NCI-H510A (cell line): Measurements from ENCODE around the gene TTR.

Experiments used
- DNase-seq: peaks from one replicate; lab custom pipeline; 2025; lab: John Stamatoyannopoulos, UW

The TTR gene

DNA sequence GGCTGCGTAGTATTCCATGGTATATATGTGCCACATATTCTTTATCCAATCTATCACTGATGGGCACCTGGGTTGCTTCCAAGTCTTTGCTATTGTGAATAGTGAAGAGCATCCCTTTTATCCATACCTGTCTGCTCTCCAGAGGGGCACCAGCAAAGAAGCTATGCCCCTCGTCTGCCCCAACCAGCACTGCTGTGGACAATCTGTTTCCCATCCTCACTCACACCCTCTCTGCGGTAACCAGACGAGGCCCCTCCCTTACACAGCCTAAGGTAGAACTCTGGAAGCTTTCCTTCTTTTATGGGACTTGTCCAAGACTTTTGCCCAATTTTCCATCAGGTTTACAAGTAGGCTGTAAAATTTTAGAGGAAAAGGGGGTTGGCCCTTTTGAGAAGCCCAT is 24.9 kb downstream of the TTR start:
- DNase-seq = no peak

DNA sequence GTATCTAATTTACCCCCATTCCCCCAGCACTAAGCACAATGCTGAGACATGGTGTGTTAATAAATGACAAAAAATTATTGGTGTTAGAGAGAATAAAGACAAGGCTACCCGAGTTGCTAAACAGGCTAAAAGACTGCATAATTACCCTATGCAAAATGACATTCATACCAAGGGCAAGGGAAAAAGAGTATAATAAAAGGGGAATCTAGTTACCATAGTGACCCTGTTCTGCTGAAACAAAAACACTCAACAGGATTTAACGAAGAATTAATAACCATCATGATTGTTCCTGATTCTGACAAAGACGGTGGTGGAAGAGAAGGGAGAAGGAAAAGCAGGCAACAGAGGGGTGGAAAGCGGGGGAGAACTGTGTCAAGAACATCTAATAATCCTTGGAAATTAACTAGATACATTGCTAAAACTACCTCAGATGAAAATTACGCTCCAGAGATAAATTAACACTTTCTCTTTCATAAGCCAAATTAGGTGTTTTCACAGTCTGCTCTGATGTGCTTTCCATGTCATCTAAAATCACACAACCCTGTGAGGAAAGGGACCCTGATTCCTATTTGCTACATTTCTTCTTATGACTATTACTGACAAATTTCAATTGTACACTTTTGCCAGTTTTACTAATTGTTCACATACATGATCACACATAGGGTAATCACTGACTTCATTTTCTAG is 25.5 kb downstream of the TTR start:
- no peak for DNase-seq

DNA sequence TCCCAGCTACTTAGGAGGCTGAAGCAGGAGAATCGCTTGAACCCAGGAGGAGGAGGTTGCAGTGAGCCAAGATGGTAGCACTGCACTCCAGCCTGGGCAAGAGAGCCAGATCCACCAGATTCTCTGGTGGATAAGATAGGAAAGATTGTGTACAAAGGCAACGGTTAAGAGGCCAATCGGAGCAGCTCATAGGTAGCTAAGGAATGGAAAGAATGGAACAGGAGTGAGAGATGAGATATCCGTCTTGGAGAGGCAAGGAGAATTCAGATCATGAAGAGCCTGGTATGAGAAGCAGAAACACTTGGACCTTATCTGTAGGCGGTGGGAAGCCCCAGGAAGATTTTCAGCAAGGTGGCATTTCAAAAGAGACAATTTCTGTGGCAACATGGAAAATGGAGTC is 27.1 kb downstream of the TTR start:
- no peak for DNase-seq

- no peak for DNase-seq
Observed at GRCh38 chr18:31619291-31619690, 27.6 kb downstream of the TTR start.

- no peak for DNase-seq
Observed at GRCh38 chr18:31624892-31625640, 33.4 kb downstream of the TTR start.

- DNase-seq = no peak
Observed at GRCh38 chr18:31626409-31626808, 34.7 kb downstream of the TTR start.

- no peak for DNase-seq
Observed at GRCh38 chr18:31630549-31630948, 38.9 kb downstream of the TTR start.

DNA sequence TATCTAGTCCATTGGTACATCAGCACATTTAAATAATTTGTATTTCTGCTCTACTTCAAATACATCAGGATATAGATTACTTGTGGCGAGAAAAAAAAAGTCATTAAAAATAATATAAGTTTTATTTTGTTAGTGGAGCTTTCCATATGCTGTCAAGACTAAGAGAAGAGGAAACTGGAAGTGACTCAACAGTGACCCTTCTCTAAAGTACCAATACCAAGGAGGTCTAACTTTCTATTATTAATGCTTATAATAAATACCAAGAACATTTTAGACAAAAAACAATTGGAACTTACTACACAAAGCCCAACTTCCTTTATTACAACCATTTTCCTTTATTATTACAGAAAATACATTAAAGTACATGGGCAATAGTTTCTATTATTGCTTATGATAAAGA is 39.8 kb downstream of the TTR start:
- DNase-seq = no peak

DNA sequence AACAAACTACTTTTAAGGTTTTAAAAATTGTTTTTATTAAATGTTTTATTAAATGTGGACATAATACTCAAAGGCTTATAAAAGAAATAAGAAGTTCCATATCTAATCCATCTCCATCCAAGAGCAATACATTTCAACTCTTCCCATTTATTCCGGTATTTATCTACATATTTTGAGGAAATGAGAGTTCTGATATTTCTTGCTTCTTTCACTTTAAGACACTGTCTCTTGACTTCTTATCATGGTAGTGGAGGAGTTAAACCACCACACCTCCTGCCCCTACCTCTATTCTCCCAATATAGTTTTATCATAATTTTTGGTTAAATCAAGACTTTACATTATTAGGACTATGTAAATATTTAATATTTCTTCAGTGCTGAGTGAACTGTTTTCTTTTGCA is 40.7 kb downstream of the TTR start:
- DNase-seq = no peak

DNA sequence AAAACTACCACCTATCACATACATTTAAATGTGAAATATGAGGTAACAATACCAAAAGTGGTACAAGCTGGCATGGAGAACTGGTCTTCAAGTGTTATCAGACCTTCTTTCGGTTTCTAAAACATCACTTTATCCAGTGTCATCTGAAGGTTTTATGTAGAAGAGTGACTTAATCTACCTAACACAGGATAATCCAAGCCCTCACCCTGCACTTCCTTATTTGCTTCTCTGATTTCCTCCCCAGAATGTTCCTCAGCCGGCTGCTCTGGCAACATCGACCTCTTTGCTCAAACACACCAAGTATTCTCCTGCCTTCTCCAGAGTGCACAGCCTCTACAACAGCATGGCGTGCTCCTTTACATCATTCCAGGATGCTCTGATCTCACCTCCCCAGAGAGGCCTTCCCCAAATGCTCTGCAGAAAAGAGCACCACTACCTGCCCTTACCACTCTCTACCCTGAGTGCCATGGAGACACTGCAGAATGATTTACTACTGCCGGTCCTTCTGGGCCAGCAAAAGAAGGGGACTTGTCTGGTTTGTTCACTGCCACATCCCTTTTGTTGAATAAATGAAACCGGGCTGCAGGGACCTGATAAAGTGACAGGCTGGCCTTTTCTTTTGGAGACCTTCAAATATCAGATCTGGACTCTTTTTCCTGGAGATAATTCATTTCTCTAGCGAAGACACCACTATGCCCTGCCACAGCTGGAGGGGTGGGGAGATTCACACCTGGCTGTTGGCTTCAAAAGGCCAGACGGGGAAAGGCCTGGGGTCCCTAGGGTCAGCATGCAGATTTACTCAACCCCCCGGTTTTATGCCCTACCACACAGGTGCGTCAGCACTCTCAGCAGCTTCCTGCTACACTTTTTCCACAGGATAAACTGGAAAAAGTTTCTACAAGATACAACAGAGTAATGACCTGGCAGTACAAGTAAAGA is 42.0 kb downstream of the TTR start:
- no peak for DNase-seq

DNA sequence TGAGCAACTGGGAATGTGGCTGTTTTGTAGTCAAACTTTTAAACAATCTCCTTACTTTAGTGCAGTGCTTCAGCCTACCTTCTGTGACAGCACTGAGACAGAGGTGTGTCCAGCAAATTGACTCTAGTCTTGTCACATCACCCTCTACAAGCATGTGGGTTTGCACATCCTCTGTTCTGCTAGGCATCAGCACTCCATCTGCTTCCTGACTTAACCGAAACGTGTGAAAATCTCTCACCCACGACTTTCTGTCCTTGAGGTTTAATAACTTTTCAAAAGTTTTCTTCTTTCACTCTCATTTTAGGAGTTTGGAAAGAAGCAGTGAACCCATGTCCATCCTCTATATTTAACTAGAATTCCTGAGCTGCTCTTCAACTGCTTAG is 42.6 kb downstream of the TTR start:
- DNase-seq = no peak

- no peak for DNase-seq
Observed at GRCh38 chr18:31636387-31636786, 44.7 kb downstream of the TTR start.

- DNase-seq = no peak
Observed at GRCh38 chr18:31637445-31637844, 45.8 kb downstream of the TTR start.

DNA sequence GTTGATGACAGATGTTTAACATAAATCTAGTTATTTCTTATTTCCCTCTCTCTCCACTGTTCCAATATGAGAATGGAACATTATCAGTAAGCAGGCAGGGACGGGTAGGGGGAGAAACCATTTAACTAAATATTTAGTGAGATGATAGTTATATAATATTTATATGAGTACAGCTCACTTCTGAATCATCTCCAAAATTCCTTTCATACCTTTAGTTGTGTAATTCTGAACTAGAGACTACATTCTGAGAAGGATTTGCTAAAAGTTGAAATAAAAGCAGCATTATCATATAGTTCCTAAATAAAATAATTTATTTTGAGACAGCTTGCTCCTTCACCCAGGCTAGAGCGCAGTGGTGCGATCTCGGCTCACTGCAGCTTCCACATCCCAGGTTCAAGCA is 51.3 kb downstream of the TTR start:
- DNase-seq = no peak

GRCh38 chr18:31645411-31645810 is 53.7 kb downstream of the TTR start:
- no peak for DNase-seq

DNA sequence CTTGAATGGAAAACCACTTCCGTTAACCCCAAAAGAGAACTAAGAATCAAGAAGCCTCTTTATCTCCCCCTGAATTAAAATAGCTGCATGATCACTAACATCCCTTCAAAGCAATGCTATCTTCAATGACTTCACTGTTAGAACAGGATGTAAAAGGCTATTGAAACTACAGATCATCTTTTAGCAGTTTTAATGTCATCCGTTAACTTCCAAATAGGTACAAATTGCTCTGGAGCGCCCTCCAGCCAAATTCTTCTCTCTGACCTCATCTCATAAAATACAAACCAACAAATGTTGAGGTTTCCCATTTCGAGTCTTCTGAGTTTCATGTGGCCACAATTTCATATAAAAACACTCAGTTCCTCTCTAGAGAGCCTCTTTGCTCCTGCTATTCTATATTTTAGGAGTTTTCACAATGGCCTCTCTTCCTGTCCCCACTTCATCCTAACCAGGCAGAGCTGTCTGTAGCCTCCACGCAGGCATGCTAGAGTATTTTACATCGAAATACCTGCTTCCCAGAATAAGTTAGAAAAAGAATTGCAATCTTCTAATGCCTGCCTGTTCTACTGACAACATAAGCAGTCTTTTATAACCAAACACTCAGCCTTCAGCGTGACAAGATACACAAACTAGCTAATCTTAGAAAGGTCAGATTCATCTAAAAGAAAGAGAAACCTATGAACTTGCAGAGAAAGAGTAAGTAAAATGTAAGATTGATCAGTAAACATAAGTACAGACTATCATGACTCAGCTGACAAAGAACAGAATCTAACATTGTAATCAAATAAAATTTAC is 54.9 kb downstream of the TTR start:
- DNase-seq = no peak

GRCh38 chr18:31647127-31647753 is 55.6 kb downstream of the TTR start:
- no peak for DNase-seq
